ENCODE measurements around the gene NEB. TPM values are rescaled to one million over a fixed set of nuclear protein-coding genes. Genes with fewer than 3 reads are reported as not detected.

Gene NEB
- total and polyA plus RNA-seq, 7 experiments from 2014 or later, result 0.14 to 1.9 (median 0.75) TPM

GRCh38 chr2:151761687-151762086 lies 27.4 kb upstream of the NEB start:
- H3K27me3 ChIP-seq (ENCODE audit: control insufficient read depth in 2 of 2, insufficient read depth in 2 of 2, low read length in 2 of 2), result no peaks in the 10 kb centered on the region
- no peak overlapping the region for H3K27ac Mint-ChIP-seq
- H3K36me3 ChIP-seq (ENCODE audit: control insufficient read depth in 2 of 3, insufficient read depth in 3 of 3, low read length in 3 of 3), result no peaks in the 10 kb centered on the region
- ChIA-PET POLR2A (no interaction called here), CTCF (no interaction called here)
- H3K36me3 Mint-ChIP-seq, result peaks cover 0 to 16% (median 3%) of the 10 kb centered on the region in 5 donors
- H3K4me1 ChIP-seq (ENCODE audit: control insufficient read depth in 2 of 2, insufficient read depth in 2 of 2, low read length in 2 of 2), result no peaks in the 10 kb centered on the region
- DNase-seq (no peak), ATAC-seq (no peak)
- H3K27ac ChIP-seq (ENCODE audit: low read depth, low read length), result no peak overlapping the region
- H3K4me3 ChIP-seq (ENCODE audit: low read length), result no peak overlapping the region
- no peak overlapping the region for H3K4me3 Mint-ChIP-seq
- peaks cover 0 to 1% (median 0%) of the 10 kb centered on the region in 11 donors for H3K9me3 Mint-ChIP-seq
- peaks cover 2 to 21% (median 7%) of the 10 kb centered on the region in 7 donors for H3K4me1 Mint-ChIP-seq
- H3K9me3 ChIP-seq (ENCODE audit: control insufficient read depth in 2 of 3, low read length in 3 of 3), result no peaks in the 10 kb centered on the region
- H3K27me3 Mint-ChIP-seq, result no peaks in the 10 kb centered on the region
- intact Hi-C loops (cut with micrococcal nuclease), result no loop called here

GRCh38 chr2:151761193-151761592 lies 26.9 kb upstream of the NEB start:
- POLR2A ChIA-PET, result no interaction called here

GRCh38 chr2:151760139-151760650 lies 25.9 kb upstream of the NEB start:
- ChIA-PET POLR2A (interaction anchor here (0.7 kb wide), 1 partner anchor 136 kb away, joined by 4 read pairs; no protein-coding TSS in a partner anchor), CTCF (no interaction called here)
- H3K4me3 Mint-ChIP-seq, result no peak overlapping the region
- H3K36me3 Mint-ChIP-seq, result peaks cover 0 to 9% (median 4%) of the 10 kb centered on the region in 5 donors
- H3K27ac Mint-ChIP-seq, result no peak overlapping the region
- H3K4me3 ChIP-seq (ENCODE audit: low read length), result no peak overlapping the region
- no peak for DNase-seq
- H3K9me3 Mint-ChIP-seq, result peaks cover 0 to 1% (median 0%) of the 10 kb centered on the region in 11 donors
- H3K27ac ChIP-seq (ENCODE audit: low read depth, low read length), result no peak overlapping the region
- intact Hi-C loops (cut with micrococcal nuclease), result no loop called here
- peaks cover 0 to 6% (median 0%) of the 10 kb centered on the region in 7 donors for H3K4me1 Mint-ChIP-seq
- no peaks in the 10 kb centered on the region for H3K27me3 ChIP-seq (ENCODE audit: control insufficient read depth in 2 of 2, insufficient read depth in 2 of 2, low read length in 2 of 2)
- H3K27me3 Mint-ChIP-seq, result no peaks in the 10 kb centered on the region
- no peaks in the 10 kb centered on the region for H3K4me1 ChIP-seq (ENCODE audit: control insufficient read depth in 2 of 2, insufficient read depth in 2 of 2, low read length in 2 of 2)
- H3K9me3 ChIP-seq (ENCODE audit: control insufficient read depth in 2 of 3, low read length in 3 of 3), result no peaks in the 10 kb centered on the region
- H3K36me3 ChIP-seq (ENCODE audit: control insufficient read depth in 2 of 3, insufficient read depth in 3 of 3, low read length in 3 of 3), result no peaks in the 10 kb centered on the region
- no peak for ATAC-seq

More at GRCh38 chr2:151761193-151761592, 26.9 kb upstream of the NEB start:
- no peak overlapping the region for H3K4me3 ChIP-seq (ENCODE audit: low read length)
- CTCF ChIA-PET, result no interaction called here
- H3K4me1 Mint-ChIP-seq, result peaks cover 0 to 16% (median 2%) of the 10 kb centered on the region in 7 donors
- DNase-seq, result no peak
- no peak overlapping the region for H3K4me3 Mint-ChIP-seq
- intact Hi-C loops (cut with micrococcal nuclease), result no loop called here
- H3K27ac Mint-ChIP-seq, result no peak overlapping the region
- no peak for ATAC-seq
- H3K4me1 ChIP-seq (ENCODE audit: control insufficient read depth in 2 of 2, insufficient read depth in 2 of 2, low read length in 2 of 2), result no peaks in the 10 kb centered on the region
- H3K36me3 ChIP-seq (ENCODE audit: control insufficient read depth in 2 of 3, insufficient read depth in 3 of 3, low read length in 3 of 3), result no peaks in the 10 kb centered on the region
- H3K27me3 Mint-ChIP-seq, result no peaks in the 10 kb centered on the region
- H3K27ac ChIP-seq (ENCODE audit: low read depth, low read length), result no peak overlapping the region
- H3K36me3 Mint-ChIP-seq, result peaks cover 0 to 16% (median 7%) of the 10 kb centered on the region in 5 donors
- H3K27me3 ChIP-seq (ENCODE audit: control insufficient read depth in 2 of 2, insufficient read depth in 2 of 2, low read length in 2 of 2), result no peaks in the 10 kb centered on the region
- H3K9me3 ChIP-seq (ENCODE audit: control insufficient read depth in 2 of 3, low read length in 3 of 3), result no peaks in the 10 kb centered on the region
- H3K9me3 Mint-ChIP-seq, result peaks cover 0 to 1% (median 0%) of the 10 kb centered on the region in 11 donors

GRCh38 chr2:151758744-151759143 lies 24.5 kb upstream of the NEB start:
- intact Hi-C loops (cut with micrococcal nuclease), result no loop called here
- H3K27ac ChIP-seq (ENCODE audit: low read depth, low read length), result no peak overlapping the region
- H3K4me3 ChIP-seq (ENCODE audit: low read length), result no peak overlapping the region
- DNase-seq (no peak), ATAC-seq (no peak)
- Mint-ChIP-seq H3K27ac (no peak overlapping the region), H3K36me3 (peaks cover 0 to 9% (median 4%) of the 10 kb centered on the region in 5 donors), H3K27me3 (no peaks in the 10 kb centered on the region), H3K4me1 (no peaks in the 10 kb centered on the region), H3K9me3 (no peaks in the 10 kb centered on the region), H3K4me3 (no peak overlapping the region)
- ChIA-PET CTCF (no interaction called here), POLR2A (no interaction called here)
- no peaks in the 10 kb centered on the region for H3K36me3 ChIP-seq (ENCODE audit: control insufficient read depth in 2 of 3, insufficient read depth in 3 of 3, low read length in 3 of 3)
- no peaks in the 10 kb centered on the region for H3K4me1 ChIP-seq (ENCODE audit: control insufficient read depth in 2 of 2, insufficient read depth in 2 of 2, low read length in 2 of 2)
- H3K9me3 ChIP-seq (ENCODE audit: control insufficient read depth in 2 of 3, low read length in 3 of 3), result no peaks in the 10 kb centered on the region
- no peaks in the 10 kb centered on the region for H3K27me3 ChIP-seq (ENCODE audit: control insufficient read depth in 2 of 2, insufficient read depth in 2 of 2, low read length in 2 of 2)

- Histone ChIP-seq H3K27ac (ENCODE audit: low read depth, low read length) (no peak overlapping the region), H3K36me3 (ENCODE audit: control insufficient read depth in 2 of 3, insufficient read depth in 3 of 3, low read length in 3 of 3) (no peaks in the 10 kb centered on the region), H3K4me1 (ENCODE audit: control insufficient read depth in 2 of 2, insufficient read depth in 2 of 2, low read length in 2 of 2) (no peaks in the 10 kb centered on the region), H3K4me3 (ENCODE audit: low read length) (no peak overlapping the region), H3K9me3 (ENCODE audit: control insufficient read depth in 2 of 3, low read length in 3 of 3) (no peaks in the 10 kb centered on the region), H3K27me3 (ENCODE audit: control insufficient read depth in 2 of 2, insufficient read depth in 2 of 2, low read length in 2 of 2) (no peaks in the 10 kb centered on the region)
- Mint-ChIP-seq H3K9me3 (no peaks in the 10 kb centered on the region), H3K4me3 (no peak overlapping the region), H3K36me3 (peaks cover 0 to 9% (median 4%) of the 10 kb centered on the region in 5 donors), H3K27me3 (no peaks in the 10 kb centered on the region), H3K4me1 (no peaks in the 10 kb centered on the region), H3K27ac (no peak overlapping the region)
- intact Hi-C loops (cut with micrococcal nuclease), result no loop called here
- POLR2A ChIA-PET, result no interaction called here
- no peak for ATAC-seq
- CTCF ChIA-PET, result no interaction called here
- DNase-seq, result no peak
Observed at GRCh38 chr2:151757861-151758260, 23.6 kb upstream of the NEB start.

- Histone ChIP-seq H3K4me1 (ENCODE audit: control insufficient read depth in 2 of 2, insufficient read depth in 2 of 2, low read length in 2 of 2) (no peaks in the 10 kb centered on the region), H3K4me3 (ENCODE audit: low read length) (no peak overlapping the region), H3K27ac (ENCODE audit: low read depth, low read length) (no peak overlapping the region), H3K9me3 (ENCODE audit: control insufficient read depth in 2 of 3, low read length in 3 of 3) (no peaks in the 10 kb centered on the region), H3K27me3 (ENCODE audit: control insufficient read depth in 2 of 2, insufficient read depth in 2 of 2, low read length in 2 of 2) (no peaks in the 10 kb centered on the region), H3K36me3 (ENCODE audit: control insufficient read depth in 2 of 3, insufficient read depth in 3 of 3, low read length in 3 of 3) (no peaks in the 10 kb centered on the region)
- ChIA-PET POLR2A (no interaction called here), CTCF (no interaction called here)
- Mint-ChIP-seq H3K27ac (no peak overlapping the region), H3K36me3 (peaks cover 0 to 9% (median 4%) of the 10 kb centered on the region in 5 donors), H3K4me3 (no peak overlapping the region), H3K9me3 (no peaks in the 10 kb centered on the region), H3K4me1 (no peaks in the 10 kb centered on the region), H3K27me3 (no peaks in the 10 kb centered on the region)
- no peak for DNase-seq
- intact Hi-C loops (cut with micrococcal nuclease), result no loop called here
- ATAC-seq, result no peak
Observed at GRCh38 chr2:151756820-151757219, 22.5 kb upstream of the NEB start.

- no peak overlapping the region for H3K27ac ChIP-seq (ENCODE audit: low read depth, low read length)
- Mint-ChIP-seq H3K9me3 (peaks cover 0 to 1% (median 0%) of the 10 kb centered on the region in 11 donors), H3K27ac (no peak overlapping the region), H3K4me3 (no peak overlapping the region), H3K4me1 (no peaks in the 10 kb centered on the region), H3K36me3 (peaks cover 0 to 9% (median 4%) of the 10 kb centered on the region in 5 donors), H3K27me3 (no peaks in the 10 kb centered on the region)
- CTCF ChIA-PET, result no interaction called here
- POLR2A ChIA-PET, result interaction anchor here (0.9 kb wide), 1 partner anchor 17 kb away, joined by 3 read pairs; no protein-coding TSS in a partner anchor
- intact Hi-C loops (cut with micrococcal nuclease), result no loop called here
- no peaks in the 10 kb centered on the region for H3K4me1 ChIP-seq (ENCODE audit: control insufficient read depth in 2 of 2, insufficient read depth in 2 of 2, low read length in 2 of 2)
- H3K9me3 ChIP-seq (ENCODE audit: control insufficient read depth in 2 of 3, low read length in 3 of 3), result no peaks in the 10 kb centered on the region
- H3K36me3 ChIP-seq (ENCODE audit: control insufficient read depth in 2 of 3, insufficient read depth in 3 of 3, low read length in 3 of 3), result no peaks in the 10 kb centered on the region
- ATAC-seq, result no peak
- no peak for DNase-seq
- no peaks in the 10 kb centered on the region for H3K27me3 ChIP-seq (ENCODE audit: control insufficient read depth in 2 of 2, insufficient read depth in 2 of 2, low read length in 2 of 2)
- no peak overlapping the region for H3K4me3 ChIP-seq (ENCODE audit: low read length)
Observed at GRCh38 chr2:151754253-151754897, 20.1 kb upstream of the NEB start.

Data from naive thymus-derived CD4-positive, alpha-beta T cell (primary cell).